Thyroid gland (tissue), 4 donors: ENCODE measurements around the gene SULT1A1.
"Not testable (repeated sequence)": the region's sequence is repeated elsewhere in the genome, so short reads cannot be mapped to it uniquely, and the experiment has no call there.

Experiments
- POLR2A ChIP-seq, 2 donors: fragments of 450-650 bp; IDR thresholded peaks; one replicate each; pipeline ENCODE4 v1.6.1; 2017; ENCODE audit warnings: antibody characterized with exemption in 2 of 2, mild to moderate bottlenecking in 2 of 2, moderate library complexity in 1 of 2
- TF ChIP-seq, protein P1 (sequence below), 6 experiments: fragments of 200-600 bp in 3 of 6; fragments of 450-650 bp in 3 of 6; sonication (generic) in 3 of 6; IDR thresholded peaks; one replicate each; pipeline ENCODE4 v1.5.1; 2016 to 2019; ENCODE audit warnings: antibody characterized with exemption in 6 of 6, mild to moderate bottlenecking in 2 of 6, inconsistent platforms in 1 of 6, moderate library complexity in 1 of 6

DNA sequence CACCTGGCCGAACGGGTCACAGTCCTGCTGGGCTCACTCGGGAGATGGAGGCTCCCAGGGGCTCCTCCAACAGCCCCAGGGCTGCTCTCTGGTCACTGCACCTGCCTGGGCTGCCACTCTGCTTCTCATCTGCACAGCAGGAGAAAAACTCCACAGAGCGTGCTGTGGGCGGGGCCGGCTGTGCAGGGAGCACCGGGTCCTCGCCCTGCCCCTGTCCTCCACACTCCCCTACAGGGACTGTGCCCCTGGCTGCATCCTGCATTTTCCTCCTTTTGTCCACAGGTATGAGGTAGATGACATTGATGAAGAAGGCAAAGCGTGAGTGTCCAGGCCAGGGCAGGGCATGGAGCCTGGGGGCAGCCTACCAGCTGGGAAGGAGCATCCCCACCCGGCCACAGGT, 7.8 kb downstream of the SULT1A1 start:
- TF ChIP-seq POLR2A (IDR thresholded peaks at IDR 0.05) = not testable (repeated sequence)
- TF ChIP-seq, protein P1, sequence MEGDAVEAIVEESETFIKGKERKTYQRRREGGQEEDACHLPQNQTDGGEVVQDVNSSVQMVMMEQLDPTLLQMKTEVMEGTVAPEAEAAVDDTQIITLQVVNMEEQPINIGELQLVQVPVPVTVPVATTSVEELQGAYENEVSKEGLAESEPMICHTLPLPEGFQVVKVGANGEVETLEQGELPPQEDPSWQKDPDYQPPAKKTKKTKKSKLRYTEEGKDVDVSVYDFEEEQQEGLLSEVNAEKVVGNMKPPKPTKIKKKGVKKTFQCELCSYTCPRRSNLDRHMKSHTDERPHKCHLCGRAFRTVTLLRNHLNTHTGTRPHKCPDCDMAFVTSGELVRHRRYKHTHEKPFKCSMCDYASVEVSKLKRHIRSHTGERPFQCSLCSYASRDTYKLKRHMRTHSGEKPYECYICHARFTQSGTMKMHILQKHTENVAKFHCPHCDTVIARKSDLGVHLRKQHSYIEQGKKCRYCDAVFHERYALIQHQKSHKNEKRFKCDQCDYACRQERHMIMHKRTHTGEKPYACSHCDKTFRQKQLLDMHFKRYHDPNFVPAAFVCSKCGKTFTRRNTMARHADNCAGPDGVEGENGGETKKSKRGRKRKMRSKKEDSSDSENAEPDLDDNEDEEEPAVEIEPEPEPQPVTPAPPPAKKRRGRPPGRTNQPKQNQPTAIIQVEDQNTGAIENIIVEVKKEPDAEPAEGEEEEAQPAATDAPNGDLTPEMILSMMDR (IDR thresholded peaks at IDR 0.05) = not testable (repeated sequence)
